K562 (cell line): ENCODE measurements around the gene SIRT4. TPM values are rescaled to one million over a fixed set of nuclear protein-coding genes. Genes with fewer than 3 reads are reported as not detected.

Experiments
- ATAC-seq: fragments of 200-7000 bp; cut with Tn5 transposase; 3 replicates; pipeline ENCODE4 v1.9.1; 2020; ENCODE audit warnings: moderate library complexity
- BruUV-seq: library from RNA; stranded (reverse); fragments of 400-500 nt; replicated peaks from 2 replicates; lab custom pipeline; 2021; lab: Mats Ljungman, UMichigan
- CTCF ChIA-PET: fragments of 300-600 bp; formaldehyde crosslinking; extraction: SDS; loops from one replicate; lab custom pipeline; 2021; ENCODE audit warnings: low intra/inter-chr PET ratio; lab: Yijun Ruan, JAX
- POLR2A ChIA-PET: fragments of 300-600, 350-650 bp; sonication (Branson Sonifier 250); formaldehyde crosslinking; extraction: SDS; loops from one replicate; lab custom pipeline; 2021; ENCODE audit warnings: antibody characterized with exemption, inconsistent platforms; lab: Yijun Ruan, JAX
- DNase-seq, 4 experiments: peaks; one replicate each; pipeline versions ENCODE4 v3.0.0 to v3.0.0-alpha.2; 2011 to 2018; ENCODE audit warnings: low spot score in 3 of 4, mixed read lengths in 3 of 4; ENCODE audit errors: extremely low read depth in 1 of 4
- FAIRE-seq: peaks from 2 replicates; lab custom pipeline; 2011; peaks lifted over from hg19 to GRCh38; lab: Jason Lieb, UNC
- H2AFZ ChIP-seq: 2 replicates; pipeline ENCODE4 v1.6.0; 2011; ENCODE audit warnings: low read depth, low read length, control low read depth, inconsistent platforms
- H3K27ac ChIP-seq: fragments of 200-600 bp; 3 replicates; pipeline ENCODE4 v1.8.0; 2011; ENCODE audit warnings: low read depth, mild to moderate bottlenecking, control low read depth, inconsistent platforms, low read length, moderate library complexity, mixed read lengths; ENCODE audit errors: extremely low read depth
- H3K27me3 ChIP-seq, 2 experiments: fragments of 300-600 bp in 1 of 2; 2 replicates in 1 of 2; 3 replicates in 1 of 2; pipeline versions ENCODE4 v1.6.0 to v1.8.0; 2011; ENCODE audit warnings: inconsistent platforms in 2 of 2, low read length in 2 of 2, mild to moderate bottlenecking in 1 of 2, mixed read lengths in 1 of 2, moderate library complexity in 1 of 2; ENCODE audit not compliant: control insufficient read depth in 2 of 2, insufficient read depth in 2 of 2
- H3K36me3 ChIP-seq: fragments of 300-600 bp; 3 replicates; pipeline ENCODE4 v1.8.0; 2011; ENCODE audit warnings: mild to moderate bottlenecking, low read length, inconsistent platforms; ENCODE audit not compliant: control insufficient read depth, insufficient read depth
- H3K4me1 ChIP-seq, 2 experiments: fragments of 200-600 bp in 1 of 2; replicated peaks in 1 of 2; 2 replicates in 1 of 2; 3 replicates in 1 of 2; pipeline versions ENCODE4 v1.5.1 to v1.8.0; 2011; ENCODE audit warnings: inconsistent platforms in 2 of 2, low read length in 2 of 2, mild to moderate bottlenecking in 1 of 2, mixed read lengths in 1 of 2, moderate library complexity in 1 of 2; ENCODE audit not compliant: control insufficient read depth in 2 of 2, insufficient read depth in 2 of 2
- H3K4me2 ChIP-seq: 2 replicates; pipeline ENCODE4 v1.6.1; 2011; ENCODE audit warnings: low read length, control low read depth, inconsistent platforms, mixed read lengths; ENCODE audit not compliant: insufficient read depth
- H3K4me3 ChIP-seq: fragments of 200-600 bp; sonication (generic), shearing (Covaris generic); 2 replicates; pipeline ENCODE4 v1.5.1; 2016; ENCODE audit warnings: control low read depth, inconsistent platforms
- H3K79me2 ChIP-seq: fragments of 200-600 bp; 3 replicates; pipeline ENCODE4 v1.8.0; 2011; ENCODE audit warnings: low read length, inconsistent platforms; ENCODE audit not compliant: control insufficient read depth, insufficient read depth
- H3K9ac ChIP-seq, 2 experiments: 2 replicates each; pipeline versions ENCODE4 v1.6.0 to v1.6.1; 2011; ENCODE audit warnings: low read depth in 2 of 2, low read length in 2 of 2, control low read depth in 1 of 2, inconsistent platforms in 1 of 2, mild to moderate bottlenecking in 1 of 2, mixed read lengths in 1 of 2; ENCODE audit not compliant: insufficient read depth in 1 of 2
- H3K9me1 ChIP-seq: one replicate; pipeline ENCODE4 v1.6.0; 2011; ENCODE audit warnings: inconsistent platforms, mild to moderate bottlenecking, low read length, moderate library complexity; ENCODE audit not compliant: control insufficient read depth, insufficient read depth
- H3K9me3 ChIP-seq: replicated peaks from 2 replicates; pipeline ENCODE4 v1.5.1; 2011; ENCODE audit warnings: low read depth, low read length, inconsistent platforms; ENCODE audit not compliant: control insufficient read depth, insufficient read depth
- H4K20me1 ChIP-seq: replicated peaks from 2 replicates; pipeline ENCODE4 v1.6.1; 2011; ENCODE audit warnings: low read length, inconsistent platforms, mixed read lengths; ENCODE audit not compliant: control insufficient read depth, insufficient read depth
- ARHGAP35 ChIP-seq: fragments of 450-650 bp; IDR thresholded peaks from 2 replicates; pipeline ENCODE4 v1.6.1; 2018; ENCODE audit not compliant: partially characterized antibody
- ARID2 ChIP-seq: fragments of 450-650 bp; IDR thresholded peaks from 2 replicates; pipeline ENCODE4 v1.6.1; 2017; ENCODE audit warnings: antibody characterized with exemption, mild to moderate bottlenecking
- BCL6 ChIP-seq: fragments of 250-450 bp; sonication (Bioruptor Pico); IDR thresholded peaks from 2 replicates; pipeline ENCODE4 v1.4.0; 2020
- DPF2 ChIP-seq: fragments of 450-650 bp; IDR thresholded peaks from 2 replicates; pipeline ENCODE4 v1.6.1; 2016
- EGR1 ChIP-seq: fragments of 450-650 bp; conservative IDR thresholded peaks from 2 replicates; pipeline ENCODE4 v1.6.1; 2017; ENCODE audit warnings: mild to moderate bottlenecking
- EP400 ChIP-seq: fragments of 450-650 bp; IDR thresholded peaks from 2 replicates; pipeline ENCODE4 v1.6.1; 2017; ENCODE audit warnings: antibody characterized with exemption, mild to moderate bottlenecking, moderate library complexity
- KAT7 ChIP-seq: sonication (generic); formaldehyde crosslinking; IDR thresholded peaks from 2 replicates; pipeline ENCODE4 v1.8.0; 2022; ENCODE audit warnings: missing genetic modification reagents, mild to moderate bottlenecking, borderline replicate concordance
- KDM2B ChIP-seq: fragments of 250-450 bp; sonication (Bioruptor Pico); IDR thresholded peaks from 2 replicates; pipeline ENCODE4 v1.8.0; 2021; ENCODE audit warnings: mild to moderate bottlenecking, moderate library complexity
- LEF1 ChIP-seq: fragments of 450-650 bp; IDR thresholded peaks from 2 replicates; pipeline ENCODE4 v1.6.1; 2016; ENCODE audit warnings: mild to moderate bottlenecking
- NCOA6 ChIP-seq: fragments of 450-650 bp; IDR thresholded peaks from 2 replicates; pipeline ENCODE4 v1.6.1; 2017; ENCODE audit warnings: mild to moderate bottlenecking
- NCOR1 ChIP-seq: fragments of 450-650 bp; IDR thresholded peaks from 2 replicates; pipeline ENCODE4 v1.6.1; 2016; ENCODE audit warnings: mild to moderate bottlenecking, moderate library complexity
- NFE2L1 ChIP-seq: fragments of 450-650 bp; IDR thresholded peaks from 2 replicates; pipeline ENCODE4 v1.6.1; 2016; ENCODE audit warnings: missing genetic modification characterization, low read depth, mild to moderate bottlenecking, missing compliant biosample characterization, moderate library complexity, borderline replicate concordance
- SAFB ChIP-seq: fragments of 200-400 bp; formaldehyde crosslinking; IDR thresholded peaks from 2 replicates; pipeline ENCODE4 v1.6.1; 2017; ENCODE audit warnings: low read depth, low read length, borderline replicate concordance
- SMAD2 ChIP-seq: fragments of 150-350 bp; IDR thresholded peaks from 2 replicates; pipeline ENCODE4 v1.6.1; 2014; ENCODE audit warnings: low read depth, mild to moderate bottlenecking, low read length
- TCF7 ChIP-seq: sonication (generic); IDR thresholded peaks from 2 replicates; pipeline ENCODE4 v1.6.1; 2016; ENCODE audit warnings: antibody characterized with exemption, borderline replicate concordance
- TRIM28 ChIP-seq: fragments of 450-650 bp; IDR thresholded peaks from 2 replicates; pipeline ENCODE4 v1.6.1; 2017
- U2AF2 ChIP-seq: fragments of 200-400 bp; formaldehyde crosslinking; optimal IDR thresholded peaks from 2 replicates; pipeline ENCODE3; 2017; ENCODE audit warnings: low read depth, mild to moderate bottlenecking, low read length
- ZNF282 ChIP-seq: sonication (generic); formaldehyde crosslinking; IDR thresholded peaks from 2 replicates; pipeline ENCODE4 v1.8.1; 2023; ENCODE audit warnings: missing genetic modification reagents
- ZNF589 ChIP-seq: fragments of 200-800 bp; sonication (Bioruptor generic); IDR thresholded peaks from 2 replicates; pipeline ENCODE4 v1.6.1; 2016; ENCODE audit warnings: low read depth, missing genetic modification characterization, missing compliant biosample characterization
- WGBS: fragments of 100-300 bp; shearing (Covaris generic); methylation state at CpG from one replicate; pipeline ENCODE4 v1.1.6; 2016; ENCODE audit warnings: low coverage, mixed read lengths; ENCODE audit not compliant: insufficient coverage; ENCODE audit errors: missing lambda C conversion rate; 5-methylcytosine and 5-hydroxymethylcytosine counted together
- in situ Hi-C: fragments of 300-500 bp; cut with MboI; formaldehyde crosslinking; loops from 4 replicates; pipeline ENCODE4 v1.15.0; 2018; ENCODE audit warnings: inconsistent platforms, mixed read lengths
- intact Hi-C: fragments of 100-400 bp; cut with micrococcal nuclease; formaldehyde crosslinking; loops from 2 replicates; pipeline ENCODE4 v1.14.2; 2022
- polyA plus RNA-seq, 8 experiments: library from polyadenylated mRNA; depleted of rRNA in 4 of 8; stranded (reverse) in 5 of 8; unstranded in 3 of 8; fragments of >200 nt; fragmentation: Nextera tagmentation in 2 of 8; fragmentation: Illumina TruSeq in 1 of 8; extraction: Ambion mirVana in 2 of 8; extraction: Trizol in 1 of 8; gene quantifications; 2 replicates each; pipeline versions ENCODE4 v1.2.1 to v1.2.3, GENCODE V29; 2011 to 2014; ENCODE audit warnings: inconsistent platforms in 1 of 8, missing spikeins in 1 of 8
- total RNA-seq, 7 experiments: library from RNA; depleted of rRNA in 6 of 7; stranded (reverse); fragments of >200 nt in 6 of 7; fragmentation: Illumina TruSeq in 2 of 7; extraction: Trizol in 2 of 7; gene quantifications; 2 replicates each; pipeline versions ENCODE4 v1.2.1 to v1.2.3, GENCODE V29; 2011 to 2021; ENCODE audit warnings: low replicate concordance in 1 of 7
- TF ChIP-seq, protein P1 (sequence below): fragments of 250-450 bp; sonication (Bioruptor Pico); IDR thresholded peaks from 2 replicates; pipeline ENCODE4 v1.5.0; 2020; ENCODE audit warnings: mild to moderate bottlenecking
- TF ChIP-seq, protein P2 (sequence below): fragments of 250-450 bp; sonication (Bioruptor Pico); IDR thresholded peaks from 2 replicates; pipeline ENCODE4 v1.9.0; 2021; ENCODE audit warnings: mild to moderate bottlenecking
- TF ChIP-seq, protein P3 (sequence below): sonication (generic); formaldehyde crosslinking; IDR thresholded peaks from 2 replicates; pipeline ENCODE4 v1.8.0; 2022; ENCODE audit warnings: missing genetic modification reagents, mild to moderate bottlenecking, borderline replicate concordance

Gene SIRT4
- total and polyA plus RNA-seq, 9 of the 15 experiments (the other 6 are each of a cell fraction or from before 2014, with no cell fraction given), result 0.86 to 5.2 (median 2.4) TPM

DNA sequence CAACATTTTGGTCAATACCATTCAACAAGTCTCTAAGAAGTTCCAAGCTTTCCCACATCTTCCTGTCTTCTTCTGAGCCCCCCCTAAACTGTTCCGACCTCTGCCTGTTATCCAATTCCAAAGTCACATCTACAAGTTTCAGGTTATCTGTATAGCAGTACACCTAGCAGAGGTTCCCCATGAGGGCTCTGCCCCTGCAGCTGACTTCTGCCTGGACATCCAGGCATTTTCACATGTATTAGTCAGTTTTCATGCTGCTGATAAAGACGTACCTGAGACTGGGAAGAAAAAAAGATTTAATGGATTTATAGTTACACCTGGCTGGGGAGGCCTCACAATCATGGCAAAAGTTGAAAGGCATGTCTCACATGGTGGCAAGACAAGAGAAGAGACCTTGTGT lies 35.6 kb downstream of the SIRT4 start (continued):
- TF ChIP-seq NCOA6, result no peak
- TF ChIP-seq KAT7, result no peak
- no peak for TF ChIP-seq DPF2
- no peak for TF ChIP-seq ARHGAP35
- no peak for TF ChIP-seq TCF7

DNA sequence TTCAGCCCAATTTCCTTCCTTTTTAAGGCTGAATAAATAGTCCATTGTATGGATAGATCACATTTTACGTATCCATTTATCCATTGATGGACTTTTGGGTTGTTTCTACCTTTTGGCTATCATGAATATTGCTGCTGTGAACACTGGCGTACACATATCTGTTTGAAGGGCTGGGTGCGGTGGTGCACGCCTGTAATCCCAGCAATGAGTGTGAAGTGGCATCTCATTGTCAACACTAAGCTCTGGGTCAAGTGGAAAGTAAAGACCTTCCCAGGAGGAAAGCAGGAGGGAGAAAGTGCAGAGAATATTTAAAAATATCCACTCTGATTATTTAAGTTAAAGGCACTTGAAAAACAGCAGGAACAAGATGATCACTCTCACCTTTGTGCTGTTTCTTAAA lies 37.1 kb downstream of the SIRT4 start:
- intact Hi-C loops (no loop called here), in situ Hi-C loops (loop anchor here (25.0 kb wide), 1 partner anchor 323 kb away; no protein-coding TSS in a partner anchor)
- H3K4me2 ChIP-seq, result no peak overlapping the region
- no peaks in the 10 kb centered on the region for H3K36me3 ChIP-seq
- no peak overlapping the region for H3K27ac ChIP-seq
- no peak for FAIRE-seq
- H3K4me1 ChIP-seq, result peaks cover 0 to 5% of the 10 kb centered on the region in 2 experiments; a peak in 1 of 5 replicates
- DNase-seq, result no peak
- H3K79me2 ChIP-seq, result no peaks in the 10 kb centered on the region
- no peak overlapping the region for H3K4me3 ChIP-seq
- peaks cover 9% of the 10 kb centered on the region; the same call in 1 of the 2 replicates for H3K9me3 ChIP-seq
- ChIA-PET CTCF (no interaction called here), POLR2A (interaction anchor here (1.1 to 1.3 kb wide), 2 partner anchors 14 to 48 kb away, joined by 3 to 4 read pairs; partner anchors contain the start of gene RNU4-2)
- no peak for ATAC-seq
- no peak overlapping the region for H2AFZ ChIP-seq
- no peaks in the 10 kb centered on the region for H3K9me1 ChIP-seq
- H3K27me3 ChIP-seq, result 0 out of 5 replicates have a peak, but pooled peaks cover 0 to 4% of the 10 kb centered on the region in 2 experiments
- BruUV-seq, result no TSS peak
- H3K9ac ChIP-seq, result no peak overlapping the region
- H4K20me1 ChIP-seq, result no peaks in the 10 kb centered on the region
- WGBS, result 5% methylated on average over 4 of the region's 4 CpGs
- TF ChIP-seq ZNF282 (CRISPR knock-in tag) (no peak), U2AF2 (no peak), ZNF589 (CRISPR knock-in tag) (no peak), EGR1 (no peak), ARID2 (no peak), TRIM28 (no peak), SAFB (no peak), SMAD2 (no peak), NCOR1 (no peak), BCL6 (CRISPR knock-in tag) (no peak), KDM2B (CRISPR knock-in tag) (no peak), NFE2L1 (tag) (no peak), EP400 (no peak), LEF1 (no peak)
- TF ChIP-seq, protein P1, sequence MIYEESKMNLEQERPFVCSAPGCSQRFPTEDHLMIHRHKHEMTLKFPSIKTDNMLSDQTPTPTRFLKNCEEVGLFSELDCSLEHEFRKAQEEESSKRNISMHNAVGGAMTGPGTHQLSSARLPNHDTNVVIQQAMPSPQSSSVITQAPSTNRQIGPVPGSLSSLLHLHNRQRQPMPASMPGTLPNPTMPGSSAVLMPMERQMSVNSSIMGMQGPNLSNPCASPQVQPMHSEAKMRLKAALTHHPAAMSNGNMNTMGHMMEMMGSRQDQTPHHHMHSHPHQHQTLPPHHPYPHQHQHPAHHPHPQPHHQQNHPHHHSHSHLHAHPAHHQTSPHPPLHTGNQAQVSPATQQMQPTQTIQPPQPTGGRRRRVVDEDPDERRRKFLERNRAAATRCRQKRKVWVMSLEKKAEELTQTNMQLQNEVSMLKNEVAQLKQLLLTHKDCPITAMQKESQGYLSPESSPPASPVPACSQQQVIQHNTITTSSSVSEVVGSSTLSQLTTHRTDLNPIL (CRISPR knock-in tag), result no peak
- TF ChIP-seq, protein P2, sequence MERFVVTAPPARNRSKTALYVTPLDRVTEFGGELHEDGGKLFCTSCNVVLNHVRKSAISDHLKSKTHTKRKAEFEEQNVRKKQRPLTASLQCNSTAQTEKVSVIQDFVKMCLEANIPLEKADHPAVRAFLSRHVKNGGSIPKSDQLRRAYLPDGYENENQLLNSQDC, result no peak
- TF ChIP-seq, protein P3, sequence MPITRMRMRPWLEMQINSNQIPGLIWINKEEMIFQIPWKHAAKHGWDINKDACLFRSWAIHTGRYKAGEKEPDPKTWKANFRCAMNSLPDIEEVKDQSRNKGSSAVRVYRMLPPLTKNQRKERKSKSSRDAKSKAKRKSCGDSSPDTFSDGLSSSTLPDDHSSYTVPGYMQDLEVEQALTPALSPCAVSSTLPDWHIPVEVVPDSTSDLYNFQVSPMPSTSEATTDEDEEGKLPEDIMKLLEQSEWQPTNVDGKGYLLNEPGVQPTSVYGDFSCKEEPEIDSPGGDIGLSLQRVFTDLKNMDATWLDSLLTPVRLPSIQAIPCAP, result no peak
